ENCODE data around the gene PLAGL2.

Gene PLAGL2

GRCh38 chr20:32226391-32226790 is 18.8 kb upstream of the PLAGL2 start:
- H3K4me3 ChIP-seq (replicated peaks; ENCODE audit: low read depth, low read length) = no peak overlapping the region
- no peak for DNase-seq (ENCODE audit: extremely low read depth, low read depth)
- no peak for TF ChIP-seq CTCF (IDR thresholded peaks at IDR 0.05; ENCODE audit: low read depth, low read length, missing control alignments)

DNA sequence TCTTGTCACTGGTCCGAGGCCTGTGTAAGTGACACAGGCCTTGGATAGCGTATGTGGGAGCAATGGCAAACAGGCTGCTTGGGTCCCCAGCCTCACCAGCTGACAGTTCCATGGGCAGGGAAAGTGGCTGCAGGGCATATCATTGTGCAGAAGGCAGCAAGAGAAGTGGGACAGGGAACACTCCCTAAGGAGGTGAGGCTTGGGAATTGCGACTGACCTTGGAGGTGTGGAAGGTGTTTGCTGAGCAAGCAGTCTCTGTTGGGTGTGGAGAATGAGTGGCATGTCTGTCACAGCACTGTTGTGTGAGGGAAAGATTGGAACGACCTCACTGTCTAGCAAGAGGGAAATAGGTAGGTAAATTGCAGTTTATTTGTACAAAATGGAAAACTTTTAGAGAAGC is 16.9 kb upstream of the PLAGL2 start:
- H3K4me3 ChIP-seq (replicated peaks; ENCODE audit: low read depth, low read length) = no peak overlapping the region
- DNase-seq (ENCODE audit: extremely low read depth, low read depth) = no peak
- no peak for TF ChIP-seq CTCF (IDR thresholded peaks at IDR 0.05; ENCODE audit: low read depth, low read length, missing control alignments)

DNA sequence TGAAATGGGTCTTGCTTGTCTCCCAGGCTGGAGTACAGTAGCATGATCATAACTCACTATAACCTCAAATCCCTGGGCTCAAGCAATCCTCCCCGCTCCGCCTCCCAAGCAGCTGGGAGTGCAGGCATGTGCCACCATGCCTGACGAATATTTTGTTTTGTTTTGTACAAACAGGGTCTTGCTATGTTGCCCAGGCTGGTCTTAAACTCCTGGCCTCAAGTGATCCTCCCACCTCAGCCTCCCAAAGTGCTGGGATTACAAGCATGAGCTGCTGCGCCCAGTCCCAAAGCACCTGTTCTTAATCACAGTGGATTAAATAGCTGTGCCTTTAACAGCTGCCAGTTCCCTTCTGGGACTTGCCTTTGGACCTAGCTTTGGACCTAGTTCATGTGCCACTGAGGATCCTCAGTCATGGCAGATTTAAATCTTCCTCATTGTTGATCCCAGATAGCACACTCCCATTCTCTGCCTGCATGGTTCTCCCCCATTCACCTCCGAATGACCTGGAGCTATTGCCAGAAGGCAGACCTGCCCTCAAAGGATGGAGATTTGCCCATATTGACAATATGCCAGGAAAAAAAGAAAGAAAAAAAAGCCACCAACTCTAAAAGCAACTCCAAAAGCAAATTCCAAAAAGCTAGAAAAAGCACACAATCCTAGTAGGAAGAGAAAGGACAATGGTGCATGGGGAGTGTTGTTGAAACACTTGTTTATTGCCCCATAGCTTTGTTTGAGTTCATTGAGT is 10.8 kb upstream of the PLAGL2 start:
- no peak for TF ChIP-seq CTCF (IDR thresholded peaks at IDR 0.05; ENCODE audit: low read depth, low read length, missing control alignments)
- H3K4me3 ChIP-seq (replicated peaks; ENCODE audit: low read depth, low read length) = no peak overlapping the region
- DNase-seq (ENCODE audit: extremely low read depth, low read depth) = no peak

- no peak for DNase-seq (ENCODE audit: extremely low read depth, low read depth)
- H3K4me3 ChIP-seq (replicated peaks; ENCODE audit: low read depth, low read length) = no peak overlapping the region
- no peak for TF ChIP-seq CTCF (IDR thresholded peaks at IDR 0.05; ENCODE audit: low read depth, low read length, missing control alignments)
These were observed 8.9 kb upstream of the PLAGL2 start for GRCh38 chr20:32216179-32217142.

DNA sequence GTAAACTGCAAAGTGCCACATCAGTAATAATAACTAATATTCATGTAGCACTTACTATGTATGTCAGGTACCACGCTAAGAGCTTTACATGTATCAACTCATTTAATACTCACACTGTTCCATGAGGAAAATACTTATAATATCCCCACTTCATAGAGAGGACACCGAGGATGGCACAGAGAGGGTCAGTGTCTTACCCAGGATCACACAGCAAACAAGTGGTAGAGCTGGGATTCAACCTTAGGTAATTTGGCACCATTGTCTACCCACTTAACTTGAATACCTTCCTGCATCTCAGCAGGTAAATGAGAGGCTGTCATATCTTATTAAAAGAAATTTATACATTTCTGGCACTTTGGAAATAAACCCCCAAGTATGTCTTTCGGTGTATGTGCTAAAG is 8.2 kb upstream of the PLAGL2 start:
- DNase-seq (ENCODE audit: extremely low read depth, low read depth) = no peak
- H3K4me3 ChIP-seq (replicated peaks; ENCODE audit: low read depth, low read length) = no peak overlapping the region
- no peak for TF ChIP-seq CTCF (IDR thresholded peaks at IDR 0.05; ENCODE audit: low read depth, low read length, missing control alignments)

DNA sequence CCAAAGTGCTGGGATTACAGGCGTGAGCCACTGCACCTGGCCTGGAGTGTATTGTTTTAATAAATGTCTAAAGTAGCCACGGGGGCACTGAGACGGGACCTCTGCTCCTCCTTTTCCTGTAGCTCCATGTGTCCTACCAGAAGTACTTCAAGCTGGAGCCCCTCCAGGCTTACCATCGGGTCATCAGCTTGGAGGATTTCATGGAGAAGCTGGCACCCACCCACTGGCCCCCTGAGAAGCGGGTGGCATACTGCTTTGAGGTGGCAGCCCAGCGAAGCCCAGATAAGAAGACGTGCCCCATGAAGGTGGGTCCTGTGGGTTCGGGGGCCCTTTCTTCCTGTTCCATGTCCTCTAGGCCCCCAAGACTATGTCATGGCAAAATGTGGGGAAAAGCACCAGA is 7.6 kb upstream of the PLAGL2 start:
- H3K4me3 ChIP-seq (replicated peaks; ENCODE audit: low read depth, low read length) = no peak overlapping the region
- TF ChIP-seq CTCF (IDR thresholded peaks at IDR 0.05; ENCODE audit: low read depth, low read length, missing control alignments) = no peak
- no peak for DNase-seq (ENCODE audit: extremely low read depth, low read depth)

Data from HFF-Myc (cell line).